Esophagus muscularis mucosa (tissue), 3 donors: ENCODE results near the gene ZC3H6.
"Not testable (repeated sequence)": the region's sequence is repeated elsewhere in the genome, so short reads cannot be mapped to it uniquely, and the experiment has no call there.

Source experiments
- POLR2A ChIP-seq: fragments of 450-650 bp; IDR thresholded peaks from one replicate; pipeline ENCODE4 v1.6.1; 2017; ENCODE audit warnings: antibody characterized with exemption, moderate library complexity, mild to moderate bottlenecking, low read depth
- TF ChIP-seq, protein P1 (sequence below), 3 experiments: fragments of 200-600 bp in 2 of 3; fragments of 450-650 bp in 1 of 3; sonication (generic) in 2 of 3; IDR thresholded peaks; one replicate each; pipeline ENCODE4 v1.5.1; 2017 to 2019; ENCODE audit warnings: antibody characterized with exemption in 3 of 3, mild to moderate bottlenecking in 2 of 3, moderate library complexity in 1 of 3

DNA sequence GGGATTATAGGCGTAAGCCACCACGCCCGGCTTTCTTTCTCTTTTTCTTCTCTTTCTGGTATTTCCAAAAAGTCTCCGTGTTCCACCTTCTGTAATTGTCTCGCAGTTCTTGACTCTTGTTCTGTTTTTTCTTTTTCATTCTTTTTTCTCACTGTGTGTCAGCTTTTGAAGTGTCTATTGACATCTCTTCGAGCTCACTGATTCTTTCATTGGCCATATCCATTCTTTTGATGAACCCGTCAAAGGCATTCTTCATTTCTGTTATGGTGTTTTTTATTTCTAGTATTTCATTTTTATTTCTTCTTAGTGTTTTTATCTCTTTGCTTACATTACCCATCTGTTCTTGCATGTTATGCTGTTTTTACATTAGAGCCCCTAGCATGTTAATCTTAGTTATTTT, 84.7 kb downstream of the ZC3H6 start:
- TF ChIP-seq, protein P1, sequence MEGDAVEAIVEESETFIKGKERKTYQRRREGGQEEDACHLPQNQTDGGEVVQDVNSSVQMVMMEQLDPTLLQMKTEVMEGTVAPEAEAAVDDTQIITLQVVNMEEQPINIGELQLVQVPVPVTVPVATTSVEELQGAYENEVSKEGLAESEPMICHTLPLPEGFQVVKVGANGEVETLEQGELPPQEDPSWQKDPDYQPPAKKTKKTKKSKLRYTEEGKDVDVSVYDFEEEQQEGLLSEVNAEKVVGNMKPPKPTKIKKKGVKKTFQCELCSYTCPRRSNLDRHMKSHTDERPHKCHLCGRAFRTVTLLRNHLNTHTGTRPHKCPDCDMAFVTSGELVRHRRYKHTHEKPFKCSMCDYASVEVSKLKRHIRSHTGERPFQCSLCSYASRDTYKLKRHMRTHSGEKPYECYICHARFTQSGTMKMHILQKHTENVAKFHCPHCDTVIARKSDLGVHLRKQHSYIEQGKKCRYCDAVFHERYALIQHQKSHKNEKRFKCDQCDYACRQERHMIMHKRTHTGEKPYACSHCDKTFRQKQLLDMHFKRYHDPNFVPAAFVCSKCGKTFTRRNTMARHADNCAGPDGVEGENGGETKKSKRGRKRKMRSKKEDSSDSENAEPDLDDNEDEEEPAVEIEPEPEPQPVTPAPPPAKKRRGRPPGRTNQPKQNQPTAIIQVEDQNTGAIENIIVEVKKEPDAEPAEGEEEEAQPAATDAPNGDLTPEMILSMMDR (IDR thresholded peaks at IDR 0.05): not testable (repeated sequence)
- TF ChIP-seq POLR2A: not testable (repeated sequence)
